GM23338 (cell line): ENCODE measurements around the gene AHR. TPM values are rescaled to one million over a fixed set of nuclear protein-coding genes. Genes with fewer than 3 reads are reported as not detected.

Experiments used
- ATAC-seq: fragments of 200-7000 bp; cut with Tn5 transposase; 3 replicates; pipeline ENCODE4 v1.9.1; 2020
- DNase-seq: peaks from one replicate; pipeline ENCODE4 v3.0.0-alpha.2; 2015; ENCODE audit warnings: low spot score
- H2AFZ ChIP-seq: fragments of 200-600 bp; sonication (generic); 2 replicates; pipeline ENCODE4 v1.8.0; 2016; ENCODE audit warnings: antibody characterized with exemption, mild to moderate bottlenecking, moderate library complexity
- H3F3A ChIP-seq: fragments of 200-600 bp; sonication (generic); replicated peaks from 2 replicates; pipeline ENCODE4 v1.8.0; 2017; ENCODE audit warnings: antibody characterized with exemption, mixed run types, low read depth
- H3K27ac ChIP-seq: fragments of 200-600 bp; sonication (generic); 2 replicates; pipeline ENCODE4 v1.6.1; 2016; ENCODE audit warnings: low read depth
- H3K27me3 ChIP-seq: fragments of 200-600 bp; sonication (generic); 2 replicates; pipeline ENCODE4 v1.8.0; 2016; ENCODE audit warnings: mild to moderate bottlenecking, mixed run types, moderate library complexity; ENCODE audit not compliant: insufficient read depth
- H3K36me3 ChIP-seq: fragments of 200-600 bp; sonication (generic); 2 replicates; pipeline ENCODE4 v1.8.0; 2016; ENCODE audit warnings: mild to moderate bottlenecking; ENCODE audit not compliant: insufficient read depth
- H3K4me1 ChIP-seq: fragments of 200-600 bp; sonication (generic); 2 replicates; pipeline ENCODE4 v1.8.0; 2016; ENCODE audit warnings: mild to moderate bottlenecking, moderate library complexity; ENCODE audit not compliant: insufficient read depth
- H3K4me2 ChIP-seq: fragments of 200-600 bp; sonication (generic); 2 replicates; pipeline ENCODE4 v1.7.1; 2017; ENCODE audit warnings: mixed run types
- H3K4me3 ChIP-seq: fragments of 200-600 bp; sonication (generic); 2 replicates; pipeline ENCODE4 v1.6.1; 2016; ENCODE audit warnings: mixed run types
- H3K79me2 ChIP-seq: fragments of 200-600 bp; sonication (generic); replicated peaks from 2 replicates; pipeline ENCODE4 v1.8.0; 2017; ENCODE audit warnings: mild to moderate bottlenecking; ENCODE audit not compliant: insufficient read depth
- H3K9me2 ChIP-seq: fragments of 200-600 bp; sonication (generic); 2 replicates; pipeline ENCODE4 v1.8.0; 2017; ENCODE audit not compliant: insufficient read depth
- H4K20me1 ChIP-seq: fragments of 200-600 bp; sonication (generic); replicated peaks from 2 replicates; pipeline ENCODE4 v1.8.0; 2017; ENCODE audit warnings: mild to moderate bottlenecking; ENCODE audit not compliant: insufficient read depth
- H3K27ac Mint-ChIP-seq: 2 replicates; pipeline ENCODE4 v1.8.0; 2020; ENCODE audit warnings: inconsistent platforms, mild to moderate bottlenecking, moderate library complexity, mixed read lengths
- H3K27me3 Mint-ChIP-seq: 3 replicates; pipeline ENCODE4 v1.8.0; 2022; ENCODE audit warnings: low read depth, mild to moderate bottlenecking, moderate library complexity, mixed read lengths, inconsistent platforms; ENCODE audit not compliant: insufficient read depth, poor library complexity
- H3K36me3 Mint-ChIP-seq: 3 replicates; pipeline ENCODE4 v1.8.0; 2021; ENCODE audit warnings: low read depth, mild to moderate bottlenecking, inconsistent platforms, moderate library complexity, mixed read lengths
- H3K4me1 Mint-ChIP-seq: 3 replicates; pipeline ENCODE4 v1.8.0; 2020; ENCODE audit warnings: mild to moderate bottlenecking, inconsistent platforms, mixed read lengths
- H3K4me3 Mint-ChIP-seq: 3 replicates; pipeline ENCODE4 v1.8.0; 2021; ENCODE audit warnings: moderate library complexity, mild to moderate bottlenecking, inconsistent platforms, mixed read lengths
- H3K9me3 Mint-ChIP-seq: 3 replicates; pipeline ENCODE4 v1.8.0; 2020; ENCODE audit warnings: moderate library complexity, mild to moderate bottlenecking, inconsistent platforms, mixed read lengths
- CREB1 ChIP-seq: fragments of 250-450 bp; sonication (Bioruptor Pico); IDR thresholded peaks from 2 replicates; pipeline ENCODE4 v1.5.0; 2020; ENCODE audit warnings: low read depth, mild to moderate bottlenecking, moderate library complexity
- EZH2 ChIP-seq: fragments of 200-600 bp; sonication (generic); IDR thresholded peaks from one replicate; pipeline ENCODE4 v1.8.0; 2017; ENCODE audit warnings: antibody characterized with exemption, mild to moderate bottlenecking, low read depth; ENCODE audit not compliant: unreplicated experiment
- EZH2phosphoT487 ChIP-seq: fragments of 200-600 bp; sonication (generic); IDR thresholded peaks from one replicate; pipeline ENCODE4 v1.8.1; 2018; ENCODE audit warnings: antibody characterized with exemption; ENCODE audit not compliant: unreplicated experiment
- JUNB ChIP-seq: IDR thresholded peaks from one replicate; pipeline ENCODE4 v1.6.1; 2016; ENCODE audit warnings: antibody characterized with exemption; ENCODE audit not compliant: unreplicated experiment
- NANOG ChIP-seq: IDR thresholded peaks from 2 replicates; pipeline ENCODE4 v1.6.1; 2016; ENCODE audit warnings: antibody characterized with exemption, borderline replicate concordance
- ZNF114 ChIP-seq: fragments of 250-450 bp; sonication (Bioruptor Pico); IDR thresholded peaks from 2 replicates; pipeline ENCODE4 v1.5.0; 2020; ENCODE audit warnings: mild to moderate bottlenecking, moderate library complexity
- ZNF331 ChIP-seq: fragments of 250-450 bp; sonication (Bioruptor Pico); IDR thresholded peaks from 2 replicates; pipeline ENCODE4 v1.5.0; 2020; ENCODE audit warnings: low read depth, mild to moderate bottlenecking, moderate library complexity
- polyA plus RNA-seq: library from polyadenylated mRNA; unstranded; fragments of >200 nt; fragmentation: Nextera tagmentation; extraction: Ambion mirVana; gene quantifications from 2 replicates; pipeline ENCODE4 v1.2.1, GENCODE V29; 2016
- total RNA-seq: library from RNA; depleted of rRNA; stranded (reverse); fragments of >200 nt; shearing (Covaris generic); gene quantifications from 2 replicates; pipeline ENCODE4 v1.2.3, GENCODE V29; 2014
- TF ChIP-seq, protein P1 (sequence below): IDR thresholded peaks from 2 replicates; pipeline ENCODE4 v1.6.1; 2016; ENCODE audit warnings: antibody characterized with exemption
- TF ChIP-seq, protein P2 (sequence below): fragments of 250-450 bp; sonication (Bioruptor Pico); IDR thresholded peaks from 2 replicates; pipeline ENCODE4 v1.5.0; 2020; ENCODE audit warnings: mild to moderate bottlenecking, moderate library complexity

The AHR gene
- total and polyA plus RNA-seq, 2 experiments from 2014 or later: 3.4 to 14.9 TPM

- TF ChIP-seq JUNB: no peak
- no peak for TF ChIP-seq EZH2phosphoT487
- no peak for TF ChIP-seq ZNF331 (CRISPR knock-in tag)
- no peak for TF ChIP-seq ZNF114 (CRISPR knock-in tag)
- TF ChIP-seq, protein P1, sequence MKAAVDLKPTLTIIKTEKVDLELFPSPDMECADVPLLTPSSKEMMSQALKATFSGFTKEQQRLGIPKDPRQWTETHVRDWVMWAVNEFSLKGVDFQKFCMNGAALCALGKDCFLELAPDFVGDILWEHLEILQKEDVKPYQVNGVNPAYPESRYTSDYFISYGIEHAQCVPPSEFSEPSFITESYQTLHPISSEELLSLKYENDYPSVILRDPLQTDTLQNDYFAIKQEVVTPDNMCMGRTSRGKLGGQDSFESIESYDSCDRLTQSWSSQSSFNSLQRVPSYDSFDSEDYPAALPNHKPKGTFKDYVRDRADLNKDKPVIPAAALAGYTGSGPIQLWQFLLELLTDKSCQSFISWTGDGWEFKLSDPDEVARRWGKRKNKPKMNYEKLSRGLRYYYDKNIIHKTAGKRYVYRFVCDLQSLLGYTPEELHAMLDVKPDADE: no peak
Measured at GRCh38 chr7:17365775-17366174, 67.3 kb downstream of the AHR start (continued).

DNA sequence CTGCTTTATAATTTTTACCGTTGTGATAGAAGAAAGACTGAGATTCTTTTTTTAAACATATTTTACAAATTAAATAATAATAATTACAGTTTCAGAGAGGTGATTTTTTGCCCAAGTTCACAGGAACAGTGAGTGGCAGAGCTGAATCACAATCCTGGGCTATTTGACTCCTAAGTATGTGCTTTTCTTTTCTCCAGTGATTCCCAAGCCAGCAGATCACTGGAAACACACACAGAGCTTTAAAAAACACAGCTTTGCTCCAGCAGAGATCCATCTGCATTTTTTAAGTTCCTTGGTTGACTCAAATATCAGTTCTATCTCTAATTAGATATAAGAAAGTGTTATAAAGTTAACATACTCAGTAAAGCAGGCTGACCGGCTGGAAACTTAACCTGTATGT lies 69.0 kb downstream of the AHR start:
- no peaks in the 10 kb centered on the region for H3F3A ChIP-seq
- no peaks in the 10 kb centered on the region for H3K36me3 ChIP-seq
- ATAC-seq (no peak), DNase-seq (no peak)
- H3K4me3 Mint-ChIP-seq: no peak overlapping the region
- no peaks in the 10 kb centered on the region for H3K27me3 ChIP-seq
- H3K27ac ChIP-seq: no peak overlapping the region
- no peaks in the 10 kb centered on the region for H3K4me1 Mint-ChIP-seq
- no peak overlapping the region for H3K4me3 ChIP-seq
- H3K27ac Mint-ChIP-seq: no peak overlapping the region
- H3K4me2 ChIP-seq: no peak overlapping the region
- TF ChIP-seq, protein P2, sequence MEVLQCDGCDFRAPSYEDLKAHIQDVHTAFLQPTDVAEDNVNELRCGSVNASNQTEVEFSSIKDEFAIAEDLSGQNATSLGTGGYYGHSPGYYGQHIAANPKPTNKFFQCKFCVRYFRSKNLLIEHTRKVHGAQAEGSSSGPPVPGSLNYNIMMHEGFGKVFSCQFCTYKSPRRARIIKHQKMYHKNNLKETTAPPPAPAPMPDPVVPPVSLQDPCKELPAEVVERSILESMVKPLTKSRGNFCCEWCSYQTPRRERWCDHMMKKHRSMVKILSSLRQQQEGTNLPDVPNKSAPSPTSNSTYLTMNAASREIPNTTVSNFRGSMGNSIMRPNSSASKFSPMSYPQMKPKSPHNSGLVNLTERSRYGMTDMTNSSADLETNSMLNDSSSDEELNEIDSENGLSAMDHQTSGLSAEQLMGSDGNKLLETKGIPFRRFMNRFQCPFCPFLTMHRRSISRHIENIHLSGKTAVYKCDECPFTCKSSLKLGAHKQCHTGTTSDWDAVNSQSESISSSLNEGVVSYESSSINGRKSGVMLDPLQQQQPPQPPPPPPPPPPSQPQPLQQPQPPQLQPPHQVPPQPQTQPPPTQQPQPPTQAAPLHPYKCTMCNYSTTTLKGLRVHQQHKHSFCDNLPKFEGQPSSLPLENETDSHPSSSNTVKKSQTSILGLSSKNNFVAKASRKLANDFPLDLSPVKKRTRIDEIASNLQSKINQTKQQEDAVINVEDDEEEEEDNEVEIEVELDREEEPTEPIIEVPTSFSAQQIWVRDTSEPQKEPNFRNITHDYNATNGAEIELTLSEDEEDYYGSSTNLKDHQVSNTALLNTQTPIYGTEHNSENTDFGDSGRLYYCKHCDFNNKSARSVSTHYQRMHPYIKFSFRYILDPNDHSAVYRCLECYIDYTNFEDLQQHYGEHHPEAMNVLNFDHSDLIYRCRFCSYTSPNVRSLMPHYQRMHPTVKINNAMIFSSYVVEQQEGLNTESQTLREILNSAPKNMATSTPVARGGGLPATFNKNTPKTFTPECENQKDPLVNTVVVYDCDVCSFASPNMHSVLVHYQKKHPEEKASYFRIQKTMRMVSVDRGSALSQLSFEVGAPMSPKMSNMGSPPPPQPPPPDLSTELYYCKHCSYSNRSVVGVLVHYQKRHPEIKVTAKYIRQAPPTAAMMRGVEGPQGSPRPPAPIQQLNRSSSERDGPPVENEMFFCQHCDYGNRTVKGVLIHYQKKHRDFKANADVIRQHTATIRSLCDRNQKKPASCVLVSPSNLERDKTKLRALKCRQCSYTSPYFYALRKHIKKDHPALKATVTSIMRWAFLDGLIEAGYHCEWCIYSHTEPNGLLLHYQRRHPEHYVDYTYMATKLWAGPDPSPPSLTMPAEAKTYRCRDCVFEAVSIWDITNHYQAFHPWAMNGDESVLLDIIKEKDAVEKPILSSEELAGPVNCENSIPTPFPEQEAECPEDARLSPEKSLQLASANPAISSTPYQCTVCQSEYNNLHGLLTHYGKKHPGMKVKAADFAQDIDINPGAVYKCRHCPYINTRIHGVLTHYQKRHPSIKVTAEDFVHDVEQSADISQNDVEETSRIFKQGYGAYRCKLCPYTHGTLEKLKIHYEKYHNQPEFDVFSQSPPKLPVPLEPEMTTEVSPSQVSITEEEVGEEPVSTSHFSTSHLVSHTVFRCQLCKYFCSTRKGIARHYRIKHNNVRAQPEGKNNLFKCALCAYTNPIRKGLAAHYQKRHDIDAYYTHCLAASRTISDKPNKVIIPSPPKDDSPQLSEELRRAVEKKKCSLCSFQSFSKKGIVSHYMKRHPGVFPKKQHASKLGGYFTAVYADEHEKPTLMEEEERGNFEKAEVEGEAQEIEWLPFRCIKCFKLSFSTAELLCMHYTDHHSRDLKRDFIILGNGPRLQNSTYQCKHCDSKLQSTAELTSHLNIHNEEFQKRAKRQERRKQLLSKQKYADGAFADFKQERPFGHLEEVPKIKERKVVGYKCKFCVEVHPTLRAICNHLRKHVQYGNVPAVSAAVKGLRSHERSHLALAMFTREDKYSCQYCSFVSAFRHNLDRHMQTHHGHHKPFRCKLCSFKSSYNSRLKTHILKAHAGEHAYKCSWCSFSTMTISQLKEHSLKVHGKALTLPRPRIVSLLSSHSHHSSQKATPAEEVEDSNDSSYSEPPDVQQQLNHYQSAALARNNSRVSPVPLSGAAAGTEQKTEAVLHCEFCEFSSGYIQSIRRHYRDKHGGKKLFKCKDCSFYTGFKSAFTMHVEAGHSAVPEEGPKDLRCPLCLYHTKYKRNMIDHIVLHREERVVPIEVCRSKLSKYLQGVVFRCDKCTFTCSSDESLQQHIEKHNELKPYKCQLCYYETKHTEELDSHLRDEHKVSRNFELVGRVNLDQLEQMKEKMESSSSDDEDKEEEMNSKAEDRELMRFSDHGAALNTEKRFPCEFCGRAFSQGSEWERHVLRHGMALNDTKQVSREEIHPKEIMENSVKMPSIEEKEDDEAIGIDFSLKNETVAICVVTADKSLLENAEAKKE: no peak
- TF ChIP-seq EZH2phosphoT487 (no peak), NANOG (no peak), ZNF114 (CRISPR knock-in tag) (no peak), JUNB (no peak), EZH2 (no peak), ZNF331 (CRISPR knock-in tag) (no peak), CREB1 (no peak)
- no peak overlapping the region for H2AFZ ChIP-seq
- H3K79me2 ChIP-seq: no peaks in the 10 kb centered on the region
- H3K36me3 Mint-ChIP-seq: no peaks in the 10 kb centered on the region
- no peaks in the 10 kb centered on the region for H4K20me1 ChIP-seq
- H3K9me3 Mint-ChIP-seq: 0 out of 3 replicates have a peak, but pooled peaks cover 2% of the 10 kb centered on the region
- H3K9me2 ChIP-seq: 0 out of 2 replicates have a peak, but pooled peaks cover 4% of the 10 kb centered on the region
- no peaks in the 10 kb centered on the region for H3K4me1 ChIP-seq
- H3K27me3 Mint-ChIP-seq: peaks cover 2% of the 10 kb centered on the region
